ENCODE results near the gene NFAM1. TPM values are rescaled to one million over a fixed set of nuclear protein-coding genes. Genes with fewer than 3 reads are reported as not detected.
A peak's percentile ranks its signal among the peaks of the same experiment; 100 is the strongest.

NFAM1 gene
- total RNA-seq, 6 experiments from 2014 or later = 2.1 to 6.6 (median 2.4) TPM

- Histone ChIP-seq H3K4me3 (no peak overlapping the region), H3K4me1 (peaks cover 0 to 11% (median 0%) of the 10 kb centered on the region in 4 donors), H3K27ac (peak overlapping the region in 2 of 3 donors; percentile 22 to 43), H3K27me3 (no peaks in the 10 kb centered on the region), H3K36me3 (no peaks in the 10 kb centered on the region), H3K9me3 (no peaks in the 10 kb centered on the region)
- no peak for ATAC-seq
- WGBS (ENCODE audit: insufficient coverage, low coverage, low lambda C conversion rate, missing lambda C conversion rate) = 53% methylated on average over 3 of the region's 6 CpGs
- intact Hi-C loops (cut with DNase I) = no loop called here
- no peak for DNase-seq
- TF ChIP-seq CTCF (IDR thresholded peaks at IDR 0.05) (no peak), POLR2A (IDR thresholded peaks at IDR 0.05) (no peak)
Observed at GRCh38 chr22:42443240-42444076, 11.3 kb upstream of the NFAM1 start.

- 71% methylated on average over 4 of the region's 4 CpGs for WGBS (ENCODE audit: insufficient coverage, low coverage, low lambda C conversion rate, missing lambda C conversion rate)
- H3K27me3 ChIP-seq = no peaks in the 10 kb centered on the region
- H3K27ac ChIP-seq = no peak overlapping the region
- intact Hi-C loops (cut with DNase I) = no loop called here
- H3K4me1 ChIP-seq = peaks cover 0 to 15% (median 0%) of the 10 kb centered on the region in 4 donors
- DNase-seq = no peak
- ATAC-seq = no peak
- H3K36me3 ChIP-seq = no peaks in the 10 kb centered on the region
- no peak overlapping the region for H3K4me3 ChIP-seq
- no peaks in the 10 kb centered on the region for H3K9me3 ChIP-seq
- TF ChIP-seq CTCF (IDR thresholded peaks at IDR 0.05) (no peak), POLR2A (IDR thresholded peaks at IDR 0.05) (no peak)
Observed at GRCh38 chr22:42442748-42443147, 10.5 kb upstream of the NFAM1 start.

- DNase-seq (no peak), ATAC-seq (no peak)
- H3K4me1 ChIP-seq = peaks cover 0 to 20% (median 1%) of the 10 kb centered on the region in 4 donors
- H3K9me3 ChIP-seq = no peaks in the 10 kb centered on the region
- H3K27me3 ChIP-seq = no peaks in the 10 kb centered on the region
- TF ChIP-seq POLR2A (IDR thresholded peaks at IDR 0.05) (no peak), CTCF (IDR thresholded peaks at IDR 0.05) (no peak)
- no peaks in the 10 kb centered on the region for H3K36me3 ChIP-seq
- 42% methylated on average over 9 of the region's 15 CpGs for WGBS (ENCODE audit: insufficient coverage, low coverage, low lambda C conversion rate, missing lambda C conversion rate)
- no peak overlapping the region for H3K27ac ChIP-seq
- intact Hi-C loops (cut with DNase I) = no loop called here
- H3K4me3 ChIP-seq = no peak overlapping the region
Observed at GRCh38 chr22:42440728-42441127, 8.5 kb upstream of the NFAM1 start.

DNA sequence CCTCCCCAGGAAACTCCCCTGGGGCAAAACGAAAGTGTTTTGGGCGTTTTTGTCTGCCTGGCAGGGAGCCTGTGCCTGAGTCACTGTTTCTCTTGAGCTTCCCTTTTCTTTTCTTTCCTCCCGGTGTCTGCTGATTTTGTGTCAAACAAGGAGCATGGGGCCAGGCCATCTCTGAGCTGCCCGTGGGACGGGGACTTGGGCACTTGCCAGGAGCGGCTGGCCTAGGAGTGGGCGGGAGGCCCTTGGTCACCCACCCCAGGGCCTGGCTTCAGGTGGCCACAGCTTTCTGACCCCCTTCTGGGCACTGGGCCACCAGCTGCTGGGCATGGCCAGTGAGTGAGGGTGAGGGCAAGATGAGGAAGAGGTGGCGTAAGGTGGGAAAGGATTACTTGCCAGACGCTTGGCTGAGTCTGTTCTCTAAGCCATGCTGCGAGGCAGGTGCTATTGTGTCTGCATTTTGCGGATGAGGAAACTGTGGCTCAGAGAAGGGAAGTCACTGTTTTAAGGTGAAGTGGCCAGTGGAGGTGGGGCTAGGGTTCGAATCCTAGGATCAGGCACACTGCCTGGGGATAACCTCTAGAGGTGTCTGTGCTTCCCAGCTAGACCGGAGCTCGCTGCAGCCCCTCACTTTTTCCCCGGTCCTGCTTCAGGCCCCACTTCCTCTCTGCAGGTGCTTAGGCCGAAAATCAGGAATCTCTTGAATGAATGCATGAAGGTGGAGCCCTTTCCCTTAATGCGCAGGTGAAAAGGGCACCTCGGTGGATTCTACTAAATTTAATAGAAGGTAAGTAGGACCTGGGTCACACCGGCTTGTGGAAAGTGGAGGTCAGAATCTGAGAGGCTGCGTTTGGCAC lies 7.8 kb upstream of the NFAM1 start:
- Histone ChIP-seq H3K9me3 (no peaks in the 10 kb centered on the region), H3K4me3 (no peak overlapping the region), H3K27ac (peak overlapping the region in 2 of 3 donors; percentile 33 to 51), H3K36me3 (no peaks in the 10 kb centered on the region), H3K27me3 (no peaks in the 10 kb centered on the region), H3K4me1 (peaks cover 0 to 18% (median 1%) of the 10 kb centered on the region in 4 donors)
- intact Hi-C loops (cut with DNase I) = loop anchor here (5.0 to 10.0 kb wide), 2 partner anchors 273 to 475 kb away; partner anchors contain the start of gene SEPTIN3 (in 1 of the 2)
- TF ChIP-seq POLR2A (IDR thresholded peaks at IDR 0.05) = no peak
- TF ChIP-seq CTCF (IDR thresholded peaks at IDR 0.05) = no peak
- peak in 2 of 4 donors; percentile 3 to 5 for ATAC-seq
- 55% methylated on average over 12 of the region's 20 CpGs for WGBS (ENCODE audit: insufficient coverage, low coverage, low lambda C conversion rate, missing lambda C conversion rate)
- DNase-seq = peak in 1 of 3 donors; percentile 66

Measured in right lobe of liver (tissue), 6 donors.